ENCODE measurements around the gene PXMP4.

Gene PXMP4

GRCh38 chr20:33681728-33682353, 38.3 kb downstream of the PXMP4 start:
- no peak for DNase-seq (ENCODE audit: low read depth)

- DNase-seq (ENCODE audit: low read depth): no peak
Measured at GRCh38 chr20:33681288-33681687, 38.8 kb downstream of the PXMP4 start.

- DNase-seq (ENCODE audit: low read depth): no peak
Measured at GRCh38 chr20:33680686-33681085, 39.4 kb downstream of the PXMP4 start.

- DNase-seq (ENCODE audit: low read depth): no peak
Measured at GRCh38 chr20:33679758-33680485, 40.2 kb downstream of the PXMP4 start.

- no peak for DNase-seq (ENCODE audit: low read depth)
Measured at GRCh38 chr20:33677991-33678702, 42.0 kb downstream of the PXMP4 start.

- DNase-seq (ENCODE audit: low read depth): no peak
Measured at GRCh38 chr20:33676652-33677645, 43.2 kb downstream of the PXMP4 start.

GRCh38 chr20:33676121-33676520, 44.0 kb downstream of the PXMP4 start:
- no peak for DNase-seq (ENCODE audit: low read depth)

- DNase-seq (ENCODE audit: low read depth): no peak
Measured at GRCh38 chr20:33675136-33675959, 44.8 kb downstream of the PXMP4 start.

- DNase-seq (ENCODE audit: low read depth): peak; percentile 32
Measured at GRCh38 chr20:33674294-33675135, 45.6 kb downstream of the PXMP4 start, which contains the start of gene NECAB3. NECAB3 (minus strand) TSS chr20:33674428; CDS start chr20:33674352, 76 bp downstream.

- no peak for DNase-seq (ENCODE audit: low read depth)
Measured at GRCh38 chr20:33673410-33674293, 46.5 kb downstream of the PXMP4 start.

- DNase-seq (ENCODE audit: low read depth): no peak
Measured at GRCh38 chr20:33673114-33673409, 47.0 kb downstream of the PXMP4 start.

GRCh38 chr20:33672426-33673113, 47.5 kb downstream of the PXMP4 start:
- no peak for DNase-seq (ENCODE audit: low read depth)

GRCh38 chr20:33671573-33672288, 48.4 kb downstream of the PXMP4 start:
- DNase-seq (ENCODE audit: low read depth): no peak

GRCh38 chr20:33670715-33671499, 49.2 kb downstream of the PXMP4 start:
- no peak for DNase-seq (ENCODE audit: low read depth)

GRCh38 chr20:33669873-33670640, 50.1 kb downstream of the PXMP4 start:
- no peak for DNase-seq (ENCODE audit: low read depth)

- DNase-seq (ENCODE audit: low read depth): no peak
Measured at GRCh38 chr20:33669224-33669623, 50.9 kb downstream of the PXMP4 start.

Measured in activated T-cell treated with anti-CD3 and anti-CD28 coated beads for 1 hour (primary cell).